HUES6 (cell line): Measurements from ENCODE around the gene CA12.

Source experiments
- H3K27ac ChIP-seq: 2 replicates; pipeline ENCODE4 v1.7.0; 2013; ENCODE audit warnings: low read depth, mild to moderate bottlenecking, low read length, inconsistent platforms
- H3K27me3 ChIP-seq: 2 replicates; pipeline ENCODE4 v1.6.1; 2013; ENCODE audit warnings: low read length; ENCODE audit not compliant: control insufficient read depth, insufficient read depth
- H3K36me3 ChIP-seq: 2 replicates; pipeline ENCODE4 v1.6.1; 2013; ENCODE audit warnings: low read length; ENCODE audit not compliant: control insufficient read depth, insufficient read depth
- H3K4me1 ChIP-seq: 2 replicates; pipeline ENCODE4 v1.6.1; 2013; ENCODE audit warnings: low read length; ENCODE audit not compliant: control insufficient read depth, insufficient read depth
- H3K4me3 ChIP-seq: 2 replicates; pipeline ENCODE4 v1.5.1; 2013; ENCODE audit warnings: low read depth, low read length
- H3K9ac ChIP-seq: one replicate; pipeline ENCODE4 v1.6.1; 2013; ENCODE audit warnings: mild to moderate bottlenecking, low read length
- H3K9me3 ChIP-seq: 2 replicates; pipeline ENCODE4 v1.6.1; 2013; ENCODE audit warnings: low read depth, low read length; ENCODE audit not compliant: control insufficient read depth, insufficient read depth

CA12 gene

GRCh38 chr15:63414474-63415120 lies 33.0 kb upstream of the CA12 start:
- H3K4me3 ChIP-seq = no peak overlapping the region
- H3K27ac ChIP-seq = no peak overlapping the region
- H3K9me3 ChIP-seq = peaks cover 6% of the 10 kb centered on the region
- H3K4me1 ChIP-seq = no peaks in the 10 kb centered on the region
- H3K9ac ChIP-seq = no peak overlapping the region
- no peaks in the 10 kb centered on the region for H3K36me3 ChIP-seq
- no peaks in the 10 kb centered on the region for H3K27me3 ChIP-seq

- peaks cover 6% of the 10 kb centered on the region for H3K9me3 ChIP-seq
- no peaks in the 10 kb centered on the region for H3K27me3 ChIP-seq
- no peaks in the 10 kb centered on the region for H3K36me3 ChIP-seq
- H3K4me3 ChIP-seq = no peak overlapping the region
- no peaks in the 10 kb centered on the region for H3K4me1 ChIP-seq
- no peak overlapping the region for H3K9ac ChIP-seq
- no peak overlapping the region for H3K27ac ChIP-seq
Observed at GRCh38 chr15:63412551-63412950, 30.9 kb upstream of the CA12 start.

DNA sequence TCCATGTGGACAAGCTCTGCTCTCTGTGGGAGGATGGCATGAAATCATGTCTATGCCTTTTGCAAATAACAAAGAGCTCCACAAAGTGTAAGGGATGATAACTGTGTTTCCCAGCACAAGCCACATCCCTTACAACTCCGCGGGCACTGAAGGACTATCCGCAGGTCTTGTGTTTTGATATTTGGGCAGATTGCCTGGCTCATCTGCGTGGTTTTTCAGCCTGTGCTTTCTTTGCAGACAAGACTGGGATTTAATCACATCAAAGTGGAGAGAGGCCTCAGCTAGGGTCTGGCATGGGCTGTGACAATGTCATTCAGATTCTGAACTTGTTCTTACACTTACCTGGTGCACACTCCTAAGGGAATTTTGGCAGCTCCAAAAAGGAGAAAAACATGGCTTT lies 30.2 kb upstream of the CA12 start:
- Histone ChIP-seq H3K4me3 (no peak overlapping the region), H3K4me1 (no peaks in the 10 kb centered on the region), H3K36me3 (no peaks in the 10 kb centered on the region), H3K9me3 (peaks cover 6% of the 10 kb centered on the region), H3K27me3 (no peaks in the 10 kb centered on the region), H3K27ac (no peak overlapping the region), H3K9ac (no peak overlapping the region)

- Histone ChIP-seq H3K9me3 (no peaks in the 10 kb centered on the region), H3K4me1 (no peaks in the 10 kb centered on the region), H3K27ac (no peak overlapping the region), H3K36me3 (no peaks in the 10 kb centered on the region), H3K27me3 (no peaks in the 10 kb centered on the region), H3K9ac (no peak overlapping the region), H3K4me3 (no peak overlapping the region)
Observed at GRCh38 chr15:63409179-63409578, 27.5 kb upstream of the CA12 start.

DNA sequence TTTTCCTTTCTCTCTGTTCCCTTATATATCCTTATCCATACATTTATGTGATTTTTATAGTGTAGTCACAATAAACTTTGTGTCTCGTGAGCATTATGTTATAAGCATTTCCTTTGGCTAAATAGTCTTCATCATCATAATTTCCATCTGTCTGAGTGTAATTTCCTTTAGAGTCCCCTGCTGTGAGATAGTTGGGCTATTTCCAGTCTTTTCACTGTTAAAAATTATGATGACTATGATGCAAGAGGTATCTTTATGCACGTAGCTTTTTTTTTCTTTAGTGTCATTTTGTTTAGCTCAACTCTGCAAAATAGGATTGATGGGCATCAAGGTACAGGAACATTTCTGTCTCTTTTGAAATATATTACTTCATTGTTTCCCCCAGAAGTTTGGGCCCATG lies 26.9 kb upstream of the CA12 start:
- Histone ChIP-seq H3K9ac (no peak overlapping the region), H3K27ac (no peak overlapping the region), H3K4me1 (no peaks in the 10 kb centered on the region), H3K9me3 (no peaks in the 10 kb centered on the region), H3K27me3 (no peaks in the 10 kb centered on the region), H3K36me3 (no peaks in the 10 kb centered on the region), H3K4me3 (no peak overlapping the region)

- Histone ChIP-seq H3K27ac (no peak overlapping the region), H3K27me3 (no peaks in the 10 kb centered on the region), H3K9me3 (no peaks in the 10 kb centered on the region)
Observed at GRCh38 chr15:63407612-63408011, 26.0 kb upstream of the CA12 start.

GRCh38 chr15:63405683-63406390 lies 24.2 kb upstream of the CA12 start:
- H3K9ac ChIP-seq = no peak overlapping the region
- no peak overlapping the region for H3K27ac ChIP-seq
- no peaks in the 10 kb centered on the region for H3K27me3 ChIP-seq
- no peaks in the 10 kb centered on the region for H3K4me1 ChIP-seq
- no peaks in the 10 kb centered on the region for H3K36me3 ChIP-seq
- no peaks in the 10 kb centered on the region for H3K9me3 ChIP-seq
- no peak overlapping the region for H3K4me3 ChIP-seq

More at GRCh38 chr15:63407612-63408011, 26.0 kb upstream of the CA12 start:
- Histone ChIP-seq H3K4me3 (no peak overlapping the region), H3K4me1 (no peaks in the 10 kb centered on the region), H3K9ac (no peak overlapping the region), H3K36me3 (no peaks in the 10 kb centered on the region)

DNA sequence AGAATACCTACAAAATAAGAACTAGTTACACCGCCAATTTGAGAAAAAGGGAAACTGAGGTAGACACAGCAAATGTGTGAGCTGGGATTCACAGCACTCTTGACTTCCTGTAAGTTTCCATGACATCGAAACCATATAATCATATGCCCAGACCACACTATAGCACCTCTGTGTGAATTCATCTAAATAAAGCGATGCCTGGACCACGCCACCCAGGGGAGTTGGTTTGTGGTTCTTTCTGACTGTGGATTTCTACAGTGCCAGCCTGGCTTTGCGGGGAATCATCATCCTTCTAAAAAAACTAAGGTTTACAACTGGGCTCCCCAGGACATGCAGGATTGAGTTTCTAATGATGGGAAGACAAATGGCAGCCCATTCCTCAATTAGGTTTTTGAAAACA lies 23.5 kb upstream of the CA12 start:
- no peak overlapping the region for H3K9ac ChIP-seq
- H3K4me1 ChIP-seq = no peaks in the 10 kb centered on the region
- no peak overlapping the region for H3K27ac ChIP-seq

GRCh38 chr15:63403254-63403945 lies 21.8 kb upstream of the CA12 start:
- Histone ChIP-seq H3K36me3 (no peaks in the 10 kb centered on the region), H3K27ac (no peak overlapping the region), H3K4me1 (no peaks in the 10 kb centered on the region), H3K9me3 (no peaks in the 10 kb centered on the region), H3K4me3 (no peak overlapping the region), H3K9ac (no peak overlapping the region), H3K27me3 (no peaks in the 10 kb centered on the region; the same call in 1 of the 2 replicates)

More for the DNA sequence above, 23.5 kb upstream of the CA12 start:
- H3K4me3 ChIP-seq = no peak overlapping the region
- no peaks in the 10 kb centered on the region for H3K27me3 ChIP-seq
- H3K9me3 ChIP-seq = no peaks in the 10 kb centered on the region
- H3K36me3 ChIP-seq = no peaks in the 10 kb centered on the region

- H3K9me3 ChIP-seq = no peaks in the 10 kb centered on the region
- H3K27ac ChIP-seq = no peak overlapping the region
- H3K4me1 ChIP-seq = no peaks in the 10 kb centered on the region
Observed at GRCh38 chr15:63402498-63403253, 21.0 kb upstream of the CA12 start.

More at GRCh38 chr15:63402498-63403253, 21.0 kb upstream of the CA12 start:
- H3K36me3 ChIP-seq = no peaks in the 10 kb centered on the region
- no peak overlapping the region for H3K4me3 ChIP-seq
- peaks cover 2% of the 10 kb centered on the region; the same call in 1 of the 2 replicates for H3K27me3 ChIP-seq
- H3K9ac ChIP-seq = no peak overlapping the region
